HepG2 (cell line): Measurements from ENCODE around the gene DCTN3.

Experiments used
- ATF2 ChIP-seq: sonication (generic); formaldehyde crosslinking; IDR thresholded peaks from 2 replicates; pipeline ENCODE4 v1.4.0; 2020; ENCODE audit warnings: missing genetic modification reagents
- ATF5 ChIP-seq: sonication (generic); formaldehyde crosslinking; IDR thresholded peaks from 2 replicates; pipeline ENCODE4 v1.4.0; 2020; ENCODE audit warnings: mild to moderate bottlenecking, low read depth, missing genetic modification reagents
- CEBPB ChIP-seq: IDR thresholded peaks from 2 replicates; pipeline ENCODE4 v1.6.1; 2011; ENCODE audit warnings: low read depth, low read length, improper control_type of control experiment, borderline replicate concordance
- CREB1 ChIP-seq, 2 experiments: fragments of 450-650 bp in 1 of 2; IDR thresholded peaks; 2 replicates each; pipeline ENCODE4 v1.6.1; 2016 to 2017; ENCODE audit warnings: control low read depth in 1 of 2, mild to moderate bottlenecking in 1 of 2, missing compliant biosample characterization in 1 of 2, missing genetic modification characterization in 1 of 2
- DMTF1 ChIP-seq: sonication (generic); formaldehyde crosslinking; IDR thresholded peaks from 2 replicates; pipeline ENCODE4 v1.4.0; 2020; ENCODE audit warnings: mild to moderate bottlenecking, missing genetic modification reagents
- HNF4G ChIP-seq, 2 experiments: sonication (generic) in 1 of 2; formaldehyde crosslinking in 1 of 2; IDR thresholded peaks; 2 replicates each; pipeline versions ENCODE4 v1.4.0 to v1.6.1; 2011 to 2020; ENCODE audit warnings: borderline replicate concordance in 2 of 2, low read depth in 2 of 2, mild to moderate bottlenecking in 2 of 2, low read length in 1 of 2, missing genetic modification reagents in 1 of 2, moderate library complexity in 1 of 2
- IRF1 ChIP-seq: sonication (generic); formaldehyde crosslinking; IDR thresholded peaks from 2 replicates; pipeline ENCODE4 v1.4.0; 2020; ENCODE audit warnings: low read depth, mild to moderate bottlenecking, missing genetic modification reagents
- POLR2A ChIP-seq, 2 experiments: IDR thresholded peaks; 2 replicates each; pipeline ENCODE4 v1.6.1; 2011; ENCODE audit warnings: low read depth in 2 of 2, low read length in 2 of 2, mild to moderate bottlenecking in 1 of 2, moderate library complexity in 1 of 2; ENCODE audit not compliant: insufficient read depth in 1 of 2
- RXRB ChIP-seq: IDR thresholded peaks from 2 replicates; pipeline ENCODE4 v1.6.1; 2016; ENCODE audit warnings: borderline replicate concordance, missing genetic modification reagents, missing compliant biosample characterization
- TOPORS ChIP-seq: sonication (generic); formaldehyde crosslinking; IDR thresholded peaks from 2 replicates; pipeline ENCODE4 v1.8.0; 2023; ENCODE audit warnings: mild to moderate bottlenecking, missing genetic modification reagents
- ZNF777 ChIP-seq: sonication (generic); formaldehyde crosslinking; IDR thresholded peaks from 2 replicates; pipeline ENCODE4 v1.4.0; 2020; ENCODE audit warnings: missing genetic modification reagents
- ZNF800 ChIP-seq: sonication (generic); formaldehyde crosslinking; IDR thresholded peaks from 2 replicates; pipeline ENCODE4 v1.4.0; 2020; ENCODE audit warnings: missing genetic modification reagents

GRCh38 chr9:34589636-34590380 lies 30.5 kb downstream of the DCTN3 start, which contains the start of gene CNTFR:
- TF ChIP-seq ZNF777, result no peak
- no peak for TF ChIP-seq ATF5
- no peak for TF ChIP-seq ZNF800 (CRISPR knock-in tag)
- no peak for TF ChIP-seq DMTF1 (CRISPR knock-in tag)
- no peak for TF ChIP-seq RXRB (CRISPR knock-in tag)
- no peak for TF ChIP-seq IRF1 (CRISPR knock-in tag)
- TF ChIP-seq CREB1 (IDR thresholded peaks at IDR 0.05), result no peak
- no peak for TF ChIP-seq CREB1 (CRISPR knock-in tag; IDR thresholded peaks at IDR 0.05)
- no peak for TF ChIP-seq POLR2A (IDR thresholded peaks at IDR 0.05; ENCODE audit: insufficient read depth in 1 of 2, low read depth in 2 of 2, low read length in 2 of 2)
- TF ChIP-seq HNF4G (IDR thresholded peaks at IDR 0.05; ENCODE audit: borderline replicate concordance, low read depth, low read length), result no peak
- no peak for TF ChIP-seq HNF4G (CRISPR knock-in tag; IDR thresholded peaks at IDR 0.05; ENCODE audit: borderline replicate concordance, low read depth)
- no peak for TF ChIP-seq ATF2 (CRISPR knock-in tag)
- TF ChIP-seq CEBPB, result no peak
- TF ChIP-seq TOPORS (CRISPR knock-in tag), result no peak
